Mammary epithelial cell (primary cell): Measurements from ENCODE around the gene DACH1.

ENCODE experiments used
- CTCF ChIP-seq, 2 donors: IDR thresholded peaks in 1 of 2; conservative IDR thresholded peaks in 1 of 2; 2 replicates each; pipeline ENCODE4 v1.5.1; 2011 to 2012; ENCODE audit warnings: inconsistent platforms in 2 of 2, low read length in 2 of 2, mild to moderate bottlenecking in 2 of 2, control low read depth in 1 of 2, low read depth in 1 of 2; ENCODE audit not compliant: insufficient read depth in 1 of 2; ENCODE audit errors: extremely low read depth in 1 of 2
- EZH2 ChIP-seq: IDR thresholded peaks from 2 replicates; pipeline ENCODE4 v1.6.1; 2012; ENCODE audit warnings: low read length, inconsistent platforms, borderline replicate concordance

GRCh38 chr13:71828564-71828963 lies 38.4 kb downstream of the DACH1 start:
- no peak for TF ChIP-seq CTCF (conservative IDR thresholded peaks at IDR 0.05 in 1 of 2, IDR thresholded peaks at IDR 0.05 in 1 of 2; ENCODE audit: extremely low read depth in 1 of 2, insufficient read depth in 1 of 2, low read depth in 1 of 2, low read length in 2 of 2)
- no peak for TF ChIP-seq EZH2
